ENCODE data around the gene NXN.
A peak's percentile ranks its signal among the peaks of the same experiment; 100 is the strongest.

NXN gene

DNA sequence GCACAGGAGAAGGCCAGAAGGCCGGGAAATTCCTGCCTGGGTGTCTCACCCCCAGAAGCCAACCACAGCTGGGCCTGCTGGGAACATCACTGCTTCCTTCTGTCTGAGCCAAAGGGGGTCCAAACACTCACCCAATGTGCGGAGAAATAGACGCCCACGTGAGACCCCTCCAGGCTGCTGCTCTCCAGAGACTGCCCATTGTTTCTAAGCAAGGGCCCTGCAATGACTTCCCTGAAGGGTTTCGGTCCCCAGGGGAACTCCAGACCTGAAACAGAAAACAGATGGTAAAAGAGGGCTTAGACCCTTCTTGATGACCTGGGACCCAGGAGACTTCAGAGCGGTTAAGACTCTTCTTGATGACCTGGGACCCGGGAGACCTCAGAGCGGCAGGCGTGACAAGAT is 156.1 kb downstream of the NXN start:
- TF ChIP-seq ZNF274 (IDR thresholded peaks at IDR 0.05; ENCODE audit: low read depth, low read length) (no peak), YY1 (IDR thresholded peaks at IDR 0.05; ENCODE audit: insufficient read depth, insufficient read length) (no peak), SUZ12 (IDR thresholded peaks at IDR 0.05; ENCODE audit: extremely low read depth, insufficient read depth, insufficient read length) (no peak)
- Histone ChIP-seq H3K4me1 (ENCODE audit: insufficient read depth, insufficient read length) (peaks cover 6% of the 10 kb centered on the region), H3K9me3 (ENCODE audit: insufficient read depth, low read length) (no peaks in the 10 kb centered on the region), H3K27me3 (ENCODE audit: insufficient read depth, insufficient read length) (no peaks in the 10 kb centered on the region), H3K36me3 (ENCODE audit: insufficient read depth, insufficient read length, low read length) (peaks cover 55% of the 10 kb centered on the region), H3K4me3 (ENCODE audit: insufficient read length, low read depth) (no peak overlapping the region), H3K9ac (ENCODE audit: insufficient read length, low read depth) (no peak overlapping the region)
- no peak for DNase-seq (ENCODE audit: low read depth, low spot score)

DNA sequence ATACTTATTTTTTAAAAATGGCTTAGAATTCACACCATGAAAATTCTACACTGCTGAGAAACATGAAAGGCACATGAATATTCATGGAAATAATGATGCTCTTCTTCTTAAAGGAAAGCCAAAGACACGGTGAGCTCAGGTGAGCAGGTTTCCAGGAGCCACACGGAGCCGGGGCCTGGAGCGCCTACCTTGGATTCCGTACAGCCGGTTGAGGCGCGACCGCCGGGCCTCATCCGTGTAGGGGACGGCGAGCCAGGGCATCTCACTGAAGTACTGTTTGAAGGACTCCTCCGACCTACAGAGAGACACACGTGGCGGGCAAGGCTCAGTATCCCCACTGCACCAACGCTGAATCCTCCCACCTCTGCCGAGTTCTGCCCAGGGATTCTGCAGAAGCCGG is 160.3 kb downstream of the NXN start:
- peaks cover 62% of the 10 kb centered on the region for H3K36me3 ChIP-seq (ENCODE audit: insufficient read depth, insufficient read length, low read length)
- H3K9ac ChIP-seq (ENCODE audit: insufficient read length, low read depth): no peak overlapping the region
- TF ChIP-seq SUZ12 (IDR thresholded peaks at IDR 0.05; ENCODE audit: extremely low read depth, insufficient read depth, insufficient read length) (no peak), ZNF274 (IDR thresholded peaks at IDR 0.05; ENCODE audit: low read depth, low read length) (no peak), YY1 (IDR thresholded peaks at IDR 0.05; ENCODE audit: insufficient read depth, insufficient read length) (no peak)
- H3K27me3 ChIP-seq (ENCODE audit: insufficient read depth, insufficient read length): no peaks in the 10 kb centered on the region
- no peak overlapping the region for H3K4me3 ChIP-seq (ENCODE audit: insufficient read length, low read depth)
- no peak for DNase-seq (ENCODE audit: low read depth, low spot score)
- H3K4me1 ChIP-seq (ENCODE audit: insufficient read depth, insufficient read length): no peaks in the 10 kb centered on the region
- H3K9me3 ChIP-seq (ENCODE audit: insufficient read depth, low read length): no peaks in the 10 kb centered on the region

DNA sequence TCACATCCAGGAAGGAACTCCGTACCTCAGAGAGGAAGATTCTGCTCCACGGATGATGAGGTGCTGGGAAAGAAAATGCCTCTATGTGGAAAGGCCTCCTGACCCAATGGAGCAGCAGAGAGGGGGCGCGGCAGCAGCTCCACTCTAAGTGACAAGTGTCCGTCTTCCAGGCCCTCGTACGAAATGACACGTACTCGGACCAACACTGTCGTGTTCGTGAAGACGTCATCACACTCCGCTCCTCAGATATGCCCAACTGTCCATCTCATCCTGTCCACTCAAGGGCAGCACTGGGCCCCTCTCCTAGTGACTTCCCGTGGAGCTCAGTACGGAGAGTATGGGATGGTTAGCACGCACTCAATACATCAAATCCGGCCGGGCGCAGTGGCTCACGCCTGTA is 165.2 kb downstream of the NXN start:
- TF ChIP-seq ZNF274 (IDR thresholded peaks at IDR 0.05; ENCODE audit: low read depth, low read length) (no peak), YY1 (IDR thresholded peaks at IDR 0.05; ENCODE audit: insufficient read depth, insufficient read length) (no peak), SUZ12 (IDR thresholded peaks at IDR 0.05; ENCODE audit: extremely low read depth, insufficient read depth, insufficient read length) (no peak)
- no peak overlapping the region for H3K9ac ChIP-seq (ENCODE audit: insufficient read length, low read depth)
- no peak overlapping the region for H3K4me3 ChIP-seq (ENCODE audit: insufficient read length, low read depth)
- peaks cover 6% of the 10 kb centered on the region for H3K4me1 ChIP-seq (ENCODE audit: insufficient read depth, insufficient read length)
- no peaks in the 10 kb centered on the region for H3K27me3 ChIP-seq (ENCODE audit: insufficient read depth, insufficient read length)
- no peak for DNase-seq (ENCODE audit: low read depth, low spot score)
- H3K36me3 ChIP-seq (ENCODE audit: insufficient read depth, insufficient read length, low read length): peaks cover 61% of the 10 kb centered on the region
- H3K9me3 ChIP-seq (ENCODE audit: insufficient read depth, low read length): no peaks in the 10 kb centered on the region

DNA sequence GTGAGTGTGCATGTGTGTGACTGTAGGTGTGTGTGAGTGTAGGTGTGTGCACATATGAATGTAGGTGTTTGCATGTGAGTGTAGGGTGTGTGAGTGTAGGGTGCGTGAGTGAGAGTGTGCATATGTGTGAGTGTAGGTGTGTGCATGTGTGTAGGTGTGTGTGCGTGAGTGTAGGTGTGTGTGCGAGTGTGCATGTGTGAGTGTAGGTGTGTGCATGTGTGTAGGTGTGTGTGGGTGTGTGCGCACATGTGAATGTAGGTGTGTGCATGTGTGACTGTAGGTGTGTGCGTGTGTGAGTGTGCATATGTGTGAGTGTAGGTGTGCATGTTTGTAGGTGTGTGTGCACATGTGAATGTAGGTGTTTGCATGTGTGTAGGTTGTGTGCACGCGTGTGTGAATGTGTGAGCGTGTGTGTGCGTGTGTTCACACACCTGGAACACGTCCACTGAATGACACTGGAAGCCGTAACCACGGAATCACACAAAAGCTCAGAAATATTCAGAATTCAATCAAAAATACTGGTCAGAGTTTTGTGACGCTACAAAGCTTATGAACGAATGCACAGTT is 166.9 kb downstream of the NXN start:
- TF ChIP-seq ZNF274 (IDR thresholded peaks at IDR 0.05; ENCODE audit: low read depth, low read length) (no peak), SUZ12 (IDR thresholded peaks at IDR 0.05; ENCODE audit: extremely low read depth, insufficient read depth, insufficient read length) (no peak)
- peaks cover 62% of the 10 kb centered on the region for H3K36me3 ChIP-seq (ENCODE audit: insufficient read depth, insufficient read length, low read length)
- H3K9ac ChIP-seq (ENCODE audit: insufficient read length, low read depth): no peak overlapping the region
- peaks cover 6% of the 10 kb centered on the region for H3K4me1 ChIP-seq (ENCODE audit: insufficient read depth, insufficient read length)
- DNase-seq (ENCODE audit: low read depth, low spot score): no peak
- no peak overlapping the region for H3K4me3 ChIP-seq (ENCODE audit: insufficient read length, low read depth)
- no peaks in the 10 kb centered on the region for H3K27me3 ChIP-seq (ENCODE audit: insufficient read depth, insufficient read length)
- H3K9me3 ChIP-seq (ENCODE audit: insufficient read depth, low read length): no peaks in the 10 kb centered on the region

DNA sequence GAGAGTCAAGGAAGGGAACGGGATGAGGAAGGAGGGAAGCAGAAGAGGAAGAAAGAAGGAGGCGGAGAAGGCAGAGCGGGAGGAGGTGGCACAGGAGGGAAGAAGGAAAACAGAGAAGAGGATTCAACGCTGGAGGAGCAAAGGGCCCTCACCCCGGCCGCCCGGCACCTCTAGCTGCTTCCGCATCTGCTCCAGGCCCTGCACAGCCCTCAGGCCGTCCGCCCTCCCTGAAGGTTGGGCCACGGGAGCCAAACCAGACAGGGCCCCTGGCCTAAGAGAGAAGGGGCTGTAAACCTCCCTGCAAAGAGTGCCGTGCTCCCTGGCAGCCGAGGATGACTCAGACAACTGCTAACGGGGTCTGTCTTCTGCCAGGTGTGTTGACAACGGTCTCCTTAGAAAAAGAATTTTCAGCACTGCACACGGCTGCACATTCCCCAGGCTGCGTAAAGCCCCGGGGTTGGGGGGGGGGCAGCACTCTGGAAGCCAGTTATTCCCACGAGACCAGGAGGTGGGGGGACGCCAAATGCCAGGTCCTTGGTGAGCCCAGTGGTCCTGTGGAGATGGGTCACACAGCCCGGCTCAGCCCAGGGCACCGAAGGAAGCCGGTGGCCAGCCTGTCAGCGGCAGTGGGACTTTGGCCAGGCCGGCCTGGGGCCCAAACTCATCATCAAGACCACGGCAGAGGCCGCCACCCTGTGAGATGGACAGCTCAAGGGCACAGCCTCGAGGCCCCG is 168.4 kb downstream of the NXN start:
- Histone ChIP-seq H3K27me3 (ENCODE audit: insufficient read depth, insufficient read length) (no peaks in the 10 kb centered on the region), H3K9ac (ENCODE audit: insufficient read length, low read depth) (peak overlapping the region; percentile 8), H3K4me1 (ENCODE audit: insufficient read depth, insufficient read length) (peaks cover 6% of the 10 kb centered on the region), H3K4me3 (ENCODE audit: insufficient read length, low read depth) (no peak overlapping the region), H3K9me3 (ENCODE audit: insufficient read depth, low read length) (no peaks in the 10 kb centered on the region), H3K36me3 (ENCODE audit: insufficient read depth, insufficient read length, low read length) (peaks cover 66% of the 10 kb centered on the region)
- no peak for DNase-seq (ENCODE audit: low read depth, low spot score)
- TF ChIP-seq YY1 (IDR thresholded peaks at IDR 0.05; ENCODE audit: insufficient read depth, insufficient read length): no peak
- no peak for TF ChIP-seq SUZ12 (IDR thresholded peaks at IDR 0.05; ENCODE audit: extremely low read depth, insufficient read depth, insufficient read length)
- TF ChIP-seq ZNF274 (IDR thresholded peaks at IDR 0.05; ENCODE audit: low read depth, low read length): no peak

DNA sequence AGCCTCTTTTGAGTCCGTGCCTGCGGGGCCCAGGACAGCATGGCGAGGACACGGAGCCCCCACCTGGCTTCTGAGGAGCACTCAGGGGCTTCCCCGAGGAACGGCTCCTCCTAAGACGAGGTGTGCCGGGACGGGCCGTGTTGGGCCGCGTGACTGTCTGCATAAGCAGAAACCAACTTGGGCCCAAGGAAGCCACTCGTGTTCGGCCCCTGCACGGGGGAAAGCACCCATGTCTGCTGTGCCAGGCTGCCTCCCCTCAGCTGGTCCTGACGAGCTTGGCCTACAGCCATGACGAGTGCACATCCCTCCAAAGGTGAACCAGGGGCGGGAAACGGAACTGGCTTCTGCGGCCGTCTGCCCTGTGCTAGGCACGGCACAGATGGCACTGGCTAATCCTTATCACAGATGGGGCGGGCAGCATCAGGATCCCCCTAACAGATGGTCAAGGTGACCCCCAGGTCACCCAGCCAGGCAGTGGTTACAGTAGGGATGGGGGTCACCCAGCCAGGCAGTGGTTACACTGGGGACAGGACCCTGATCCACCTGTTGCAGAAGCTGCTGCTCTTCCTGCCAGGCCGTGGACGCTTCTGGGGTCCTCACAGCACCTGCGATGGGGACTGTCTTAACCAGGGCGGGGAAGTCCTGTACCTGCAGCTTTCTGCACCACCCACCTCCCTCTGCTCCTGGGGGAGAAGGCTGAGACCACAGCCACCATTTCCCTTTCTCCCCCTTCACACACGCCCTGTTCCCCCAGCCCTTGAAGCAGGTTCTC is 171.9 kb downstream of the NXN start:
- no peak for TF ChIP-seq SUZ12 (IDR thresholded peaks at IDR 0.05; ENCODE audit: extremely low read depth, insufficient read depth, insufficient read length)
- no peak for TF ChIP-seq YY1 (IDR thresholded peaks at IDR 0.05; ENCODE audit: insufficient read depth, insufficient read length)
- TF ChIP-seq ZNF274 (IDR thresholded peaks at IDR 0.05; ENCODE audit: low read depth, low read length): no peak
- no peak for DNase-seq (ENCODE audit: low read depth, low spot score)

More for the DNA sequence above, 171.9 kb downstream of the NXN start:
- Histone ChIP-seq H3K9ac (ENCODE audit: insufficient read length, low read depth) (no peak overlapping the region), H3K27me3 (ENCODE audit: insufficient read depth, insufficient read length) (no peaks in the 10 kb centered on the region), H3K36me3 (ENCODE audit: insufficient read depth, insufficient read length, low read length) (peaks cover 63% of the 10 kb centered on the region), H3K4me3 (ENCODE audit: insufficient read length, low read depth) (no peak overlapping the region), H3K4me1 (ENCODE audit: insufficient read depth, insufficient read length) (peaks cover 20% of the 10 kb centered on the region), H3K9me3 (ENCODE audit: insufficient read depth, low read length) (no peaks in the 10 kb centered on the region)

All from NT2/D1 (cell line).